Measurements from ENCODE around the gene SEC61G. TPM values are rescaled to one million over a fixed set of nuclear protein-coding genes. Genes with fewer than 3 reads are reported as not detected.

The SEC61G gene
- total RNA-seq, 1 donor from 2014 or later, result 129 TPM

- TF ChIP-seq CTCF (IDR thresholded peaks at IDR 0.05; ENCODE audit: unreplicated experiment), result no peak
- no peak for DNase-seq (ENCODE audit: low spot score)
- Mint-ChIP-seq H3K4me3 (ENCODE audit: unreplicated experiment) (no peak overlapping the region), H3K36me3 (ENCODE audit: low read depth, unreplicated experiment) (peaks cover 20% of the 10 kb centered on the region), H3K27me3 (ENCODE audit: unreplicated experiment) (peaks cover 1% of the 10 kb centered on the region), H3K27ac (ENCODE audit: unreplicated experiment) (no peak overlapping the region), H3K4me1 (ENCODE audit: unreplicated experiment) (no peaks in the 10 kb centered on the region), H3K9me3 (ENCODE audit: unreplicated experiment) (no peaks in the 10 kb centered on the region)
Measured at GRCh38 chr7:54747234-54747633, 11.8 kb downstream of the SEC61G start.

GRCh38 chr7:54743580-54743979, 15.4 kb downstream of the SEC61G start:
- Mint-ChIP-seq H3K27me3 (ENCODE audit: unreplicated experiment) (peaks cover 3% of the 10 kb centered on the region), H3K4me1 (ENCODE audit: unreplicated experiment) (no peaks in the 10 kb centered on the region), H3K27ac (ENCODE audit: unreplicated experiment) (no peak overlapping the region), H3K4me3 (ENCODE audit: unreplicated experiment) (no peak overlapping the region), H3K36me3 (ENCODE audit: low read depth, unreplicated experiment) (peaks cover 19% of the 10 kb centered on the region), H3K9me3 (ENCODE audit: unreplicated experiment) (no peaks in the 10 kb centered on the region)
- no peak for TF ChIP-seq CTCF (IDR thresholded peaks at IDR 0.05; ENCODE audit: unreplicated experiment)
- no peak for DNase-seq (ENCODE audit: low spot score)

GRCh38 chr7:54738737-54739136, 20.3 kb downstream of the SEC61G start:
- TF ChIP-seq CTCF (IDR thresholded peaks at IDR 0.05; ENCODE audit: unreplicated experiment), result no peak
- Mint-ChIP-seq H3K36me3 (ENCODE audit: low read depth, unreplicated experiment) (no peaks in the 10 kb centered on the region), H3K4me1 (ENCODE audit: unreplicated experiment) (no peaks in the 10 kb centered on the region), H3K9me3 (ENCODE audit: unreplicated experiment) (no peaks in the 10 kb centered on the region), H3K27ac (ENCODE audit: unreplicated experiment) (no peak overlapping the region), H3K4me3 (ENCODE audit: unreplicated experiment) (no peak overlapping the region), H3K27me3 (ENCODE audit: unreplicated experiment) (peaks cover 2% of the 10 kb centered on the region)
- no peak for DNase-seq (ENCODE audit: low spot score)

- Mint-ChIP-seq H3K27me3 (ENCODE audit: unreplicated experiment) (no peaks in the 10 kb centered on the region), H3K27ac (ENCODE audit: unreplicated experiment) (no peak overlapping the region), H3K36me3 (ENCODE audit: low read depth, unreplicated experiment) (no peaks in the 10 kb centered on the region), H3K9me3 (ENCODE audit: unreplicated experiment) (no peaks in the 10 kb centered on the region), H3K4me3 (ENCODE audit: unreplicated experiment) (no peak overlapping the region), H3K4me1 (ENCODE audit: unreplicated experiment) (no peaks in the 10 kb centered on the region)
- TF ChIP-seq CTCF (IDR thresholded peaks at IDR 0.05; ENCODE audit: unreplicated experiment), result no peak
- no peak for DNase-seq (ENCODE audit: low spot score)
Measured at GRCh38 chr7:54729107-54729506, 29.9 kb downstream of the SEC61G start.

- Mint-ChIP-seq H3K9me3 (ENCODE audit: unreplicated experiment) (no peaks in the 10 kb centered on the region), H3K27ac (ENCODE audit: unreplicated experiment) (no peak overlapping the region), H3K36me3 (ENCODE audit: low read depth, unreplicated experiment) (no peaks in the 10 kb centered on the region), H3K4me1 (ENCODE audit: unreplicated experiment) (no peaks in the 10 kb centered on the region), H3K4me3 (ENCODE audit: unreplicated experiment) (no peak overlapping the region), H3K27me3 (ENCODE audit: unreplicated experiment) (no peaks in the 10 kb centered on the region)
- TF ChIP-seq CTCF (IDR thresholded peaks at IDR 0.05; ENCODE audit: unreplicated experiment), result no peak
- no peak for DNase-seq (ENCODE audit: low spot score)
Measured at GRCh38 chr7:54728411-54728810, 30.6 kb downstream of the SEC61G start.
